Ectodermal cell (in vitro differentiated cells): Measurements from ENCODE around the gene CDKAL1.
"Not testable (repeated sequence)": the region's sequence is repeated elsewhere in the genome, so short reads cannot be mapped to it uniquely, and the experiment has no call there.

ENCODE experiments used
- H3K27ac ChIP-seq: 2 replicates; pipeline ENCODE4 v1.7.0; 2013; ENCODE audit warnings: mild to moderate bottlenecking, low read depth, low read length; ENCODE audit not compliant: insufficient read depth, poor library complexity, severe bottlenecking
- H3K27me3 ChIP-seq: 2 replicates; pipeline ENCODE4 v1.7.0; 2013; ENCODE audit warnings: mild to moderate bottlenecking, low read length; ENCODE audit not compliant: insufficient read depth, control insufficient read depth, poor library complexity, severe bottlenecking
- H3K36me3 ChIP-seq: one replicate; pipeline ENCODE4 v1.7.0; 2013; ENCODE audit warnings: low read length; ENCODE audit not compliant: control insufficient read depth, insufficient read depth
- H3K4me1 ChIP-seq: one replicate; pipeline ENCODE4 v1.7.0; 2013; ENCODE audit warnings: low read length; ENCODE audit not compliant: control insufficient read depth, insufficient read depth
- H3K4me3 ChIP-seq: 2 replicates; pipeline ENCODE4 v1.7.0; 2013; ENCODE audit warnings: low read depth, low read length, control low read depth; ENCODE audit not compliant: insufficient read depth
- H3K9me3 ChIP-seq: 2 replicates; pipeline ENCODE4 v1.7.0; 2013; ENCODE audit warnings: mild to moderate bottlenecking, low read length, moderate library complexity; ENCODE audit not compliant: control insufficient read depth
- WGBS, 2 experiments: methylation state at CpG; one replicate each; pipeline ENCODE4 v1.1.7; 2013; ENCODE audit warnings: missing lambda C conversion rate in 2 of 2; 5-methylcytosine and 5-hydroxymethylcytosine counted together

CDKAL1 gene

DNA sequence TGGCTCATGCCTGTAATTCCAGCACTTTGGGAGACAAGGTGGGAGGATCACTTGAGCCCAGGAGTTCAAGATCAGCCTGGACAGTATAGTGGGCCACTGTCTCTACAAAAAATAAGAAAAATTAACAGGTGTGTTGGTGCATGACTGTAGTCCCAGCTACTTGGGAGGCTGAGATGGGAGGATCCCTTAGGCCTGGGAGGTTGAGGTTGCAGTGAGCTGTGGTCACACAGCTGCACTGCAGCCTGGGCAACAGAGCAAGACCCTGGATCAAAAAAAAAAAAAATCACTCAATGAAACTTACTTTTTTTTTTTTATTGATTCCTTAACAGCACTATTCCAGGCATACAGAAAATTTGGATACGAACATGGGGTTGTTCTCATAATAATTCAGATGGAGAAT lies 14.0 kb downstream of the CDKAL1 start:
- Histone ChIP-seq H3K27ac (no peak overlapping the region), H3K4me3 (no peak overlapping the region), H3K4me1 (no peaks in the 10 kb centered on the region), H3K36me3 (no peaks in the 10 kb centered on the region), H3K9me3 (no peaks in the 10 kb centered on the region), H3K27me3 (no peaks in the 10 kb centered on the region)
- no CpG with 5 or more reads among the region's 1 CpG for WGBS, 2 experiments

DNA sequence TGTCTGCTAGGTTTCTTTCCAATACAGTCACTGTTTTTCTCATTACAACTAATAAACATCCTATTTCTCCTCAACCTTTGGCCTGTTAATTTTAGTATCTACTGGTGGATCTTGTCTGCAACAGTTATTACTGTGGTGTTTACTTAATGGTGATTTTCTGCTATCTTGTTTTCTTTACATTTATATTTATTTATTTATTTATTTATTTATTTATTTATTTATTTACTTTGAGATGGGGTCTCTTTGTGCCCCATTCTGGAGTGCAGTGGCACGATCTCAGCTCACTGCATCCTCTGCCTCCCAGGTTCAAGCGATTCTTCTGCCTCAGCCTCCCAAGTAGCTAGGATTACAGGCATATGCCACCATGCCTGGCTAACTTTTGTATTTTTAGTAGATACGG lies 15.1 kb downstream of the CDKAL1 start:
- not testable (repeated sequence) for H3K4me1 ChIP-seq, H3K9me3 ChIP-seq

DNA sequence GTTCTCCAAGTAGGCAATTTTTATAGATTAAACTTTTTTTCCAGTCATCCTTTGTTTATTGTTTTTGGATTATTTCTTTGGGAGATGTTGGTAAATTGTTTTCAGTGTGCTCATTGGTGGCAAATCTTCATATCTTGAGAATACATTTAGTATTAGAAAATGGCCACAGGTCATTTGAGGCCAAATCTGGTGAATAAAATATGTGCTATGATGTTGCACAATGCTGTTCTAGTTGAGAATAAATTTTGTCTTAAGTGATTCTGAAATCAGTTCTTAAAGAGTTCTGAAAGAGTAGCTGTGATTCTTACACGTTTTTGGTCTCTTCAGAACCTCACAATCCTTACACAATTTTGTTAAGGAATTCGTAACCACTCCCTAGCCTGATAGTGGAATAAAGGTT lies 20.1 kb downstream of the CDKAL1 start:
- Histone ChIP-seq H3K4me1 (no peaks in the 10 kb centered on the region), H3K36me3 (no peaks in the 10 kb centered on the region)
- 97 to 100% methylated on average over 1 to 2 of the region's 2 CpGs for WGBS, 2 experiments

More for the DNA sequence above, 15.1 kb downstream of the CDKAL1 start:
- 94 to 95% methylated on average over 3 of the region's 3 CpGs for WGBS, 2 experiments
- not testable (repeated sequence) for H3K36me3 ChIP-seq, H3K27me3 ChIP-seq, H3K4me3 ChIP-seq, H3K27ac ChIP-seq

DNA sequence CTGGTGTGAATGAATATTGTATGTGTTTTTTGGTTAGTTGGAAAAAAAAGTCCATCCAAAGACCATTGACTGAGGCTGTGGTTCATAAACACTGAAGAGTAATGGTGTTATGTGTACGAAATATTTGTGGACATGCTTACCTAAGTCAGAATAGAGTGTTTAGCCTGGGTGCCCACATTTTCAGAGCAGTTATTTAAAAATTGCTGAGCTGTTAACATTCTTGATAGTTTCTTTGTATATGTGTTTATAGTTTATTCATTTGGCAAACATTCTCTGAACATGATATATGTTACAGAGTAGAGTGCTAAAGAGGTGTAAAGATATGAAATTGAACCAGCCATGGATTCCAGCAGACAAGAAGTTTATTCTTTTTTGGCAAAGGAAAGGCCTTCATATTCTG lies 20.6 kb downstream of the CDKAL1 start:
- Histone ChIP-seq H3K9me3 (no peaks in the 10 kb centered on the region), H3K4me3 (no peak overlapping the region), H3K27ac (no peak overlapping the region), H3K4me1 (no peaks in the 10 kb centered on the region), H3K27me3 (no peaks in the 10 kb centered on the region), H3K36me3 (no peaks in the 10 kb centered on the region)
- 98 to 100% methylated on average over 1 of the region's 1 CpG for WGBS, 2 experiments

More for the DNA sequence above, 20.1 kb downstream of the CDKAL1 start:
- Histone ChIP-seq H3K27ac (no peak overlapping the region), H3K9me3 (no peaks in the 10 kb centered on the region), H3K4me3 (no peak overlapping the region), H3K27me3 (no peaks in the 10 kb centered on the region)

DNA sequence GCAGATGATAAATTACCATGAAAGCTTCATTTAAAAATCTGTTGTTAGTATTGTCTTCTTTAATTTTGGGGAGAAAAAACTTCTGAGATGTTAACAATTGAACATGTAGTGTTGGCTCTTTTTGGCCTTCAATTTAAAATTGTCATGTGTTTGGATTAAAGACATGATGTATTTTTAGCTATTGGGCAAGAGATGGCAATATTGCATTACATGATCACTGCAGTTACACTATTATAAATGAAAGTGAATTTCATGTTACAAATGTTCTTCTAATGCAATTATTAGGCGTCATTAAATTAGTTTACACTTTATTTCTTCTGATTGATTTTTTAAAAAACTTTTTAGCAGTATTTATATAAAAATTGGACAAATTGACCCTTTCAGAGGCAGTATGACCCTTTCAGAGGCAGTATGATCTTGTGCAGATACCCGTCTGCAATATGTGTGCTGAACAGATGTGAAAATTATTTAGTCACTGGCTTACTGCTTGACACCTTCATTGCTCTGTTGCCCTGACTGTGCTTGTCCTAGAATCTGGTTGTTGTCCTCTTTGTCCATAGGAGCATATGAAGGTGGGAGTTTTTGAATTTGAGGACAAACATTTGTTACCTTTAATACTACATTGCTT lies 25.8 kb downstream of the CDKAL1 start:
- H3K9me3 ChIP-seq = no peaks in the 10 kb centered on the region
- H3K27me3 ChIP-seq = no peaks in the 10 kb centered on the region
- H3K36me3 ChIP-seq = no peaks in the 10 kb centered on the region
- H3K4me3 ChIP-seq = no peak overlapping the region
- H3K27ac ChIP-seq = no peak overlapping the region
- no peaks in the 10 kb centered on the region for H3K4me1 ChIP-seq
- WGBS, 2 experiments = 90 to 92% methylated on average over 1 of the region's 2 CpGs

DNA sequence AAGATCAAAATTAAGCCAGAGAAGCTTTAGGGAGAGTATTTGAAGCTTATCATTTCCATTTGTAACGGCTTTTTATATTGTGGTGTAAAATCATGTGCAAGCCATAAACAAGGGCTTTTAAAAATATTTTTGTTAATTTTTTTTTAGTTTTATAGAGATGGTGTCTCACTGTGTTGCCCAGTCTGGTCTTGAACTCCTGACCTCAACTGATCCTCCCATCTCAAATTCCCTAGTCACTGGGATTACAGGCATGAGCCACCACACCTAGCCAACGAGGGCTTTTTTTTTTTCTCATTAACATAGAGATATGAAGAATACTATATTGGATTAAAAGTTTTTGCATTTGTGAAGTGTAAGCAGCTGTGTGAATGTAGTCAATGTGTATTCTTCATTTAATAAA lies 29.1 kb downstream of the CDKAL1 start:
- H3K9me3 ChIP-seq = no peaks in the 10 kb centered on the region
- WGBS, 2 experiments = 92 to 95% methylated on average over 1 of the region's 2 CpGs

DNA sequence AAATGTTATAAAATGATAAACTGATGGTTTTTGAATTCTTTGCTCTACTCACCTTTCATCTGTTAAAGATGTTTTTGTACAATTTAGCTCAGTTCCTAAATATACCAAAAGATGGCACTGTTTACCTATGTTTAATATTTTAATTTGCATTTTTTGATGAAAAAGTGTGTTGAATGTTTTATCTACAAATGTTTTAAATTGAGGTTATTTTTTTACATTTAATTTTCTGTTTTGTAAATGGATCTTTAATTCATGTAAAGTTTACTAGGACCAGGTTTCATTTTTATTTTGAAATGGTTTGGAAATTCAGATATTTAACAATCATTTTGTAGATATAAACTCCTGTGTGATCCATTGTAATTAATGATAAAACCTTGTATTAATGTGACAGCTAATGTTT lies 30.0 kb downstream of the CDKAL1 start:
- Histone ChIP-seq H3K27ac (no peak overlapping the region), H3K36me3 (no peaks in the 10 kb centered on the region), H3K4me1 (no peaks in the 10 kb centered on the region), H3K9me3 (no peaks in the 10 kb centered on the region), H3K4me3 (no peak overlapping the region), H3K27me3 (no peaks in the 10 kb centered on the region)

More for the DNA sequence above, 29.1 kb downstream of the CDKAL1 start:
- no peak overlapping the region for H3K4me3 ChIP-seq
- no peaks in the 10 kb centered on the region for H3K36me3 ChIP-seq
- H3K27ac ChIP-seq = no peak overlapping the region
- H3K4me1 ChIP-seq = no peaks in the 10 kb centered on the region
- H3K27me3 ChIP-seq = no peaks in the 10 kb centered on the region

DNA sequence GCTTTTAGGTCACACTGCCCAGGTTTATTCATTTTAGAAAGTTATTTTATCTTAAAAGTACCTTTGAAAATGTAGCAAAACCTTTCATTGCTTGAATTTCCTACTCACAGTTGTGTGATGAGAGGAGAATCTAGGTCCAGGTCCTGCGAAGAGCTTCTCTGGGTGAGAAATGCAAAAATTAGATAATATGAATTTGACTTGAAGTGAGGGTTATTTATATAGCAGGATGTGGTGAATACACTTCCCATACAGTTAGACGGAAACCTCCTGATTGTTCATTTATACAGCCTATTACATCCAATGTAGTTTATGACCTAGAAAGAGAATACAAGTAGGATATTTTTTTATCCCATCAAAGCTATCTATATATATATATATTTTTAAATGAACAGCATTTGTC lies 30.5 kb downstream of the CDKAL1 start:
- Histone ChIP-seq H3K4me1 (no peaks in the 10 kb centered on the region), H3K27ac (no peak overlapping the region), H3K36me3 (no peaks in the 10 kb centered on the region), H3K9me3 (no peaks in the 10 kb centered on the region), H3K27me3 (no peaks in the 10 kb centered on the region), H3K4me3 (no peak overlapping the region)
- WGBS, 2 experiments = 93% methylated on average over 1 of the region's 2 CpGs; no CpG with 5 or more reads in 1 of the 2 experiments

DNA sequence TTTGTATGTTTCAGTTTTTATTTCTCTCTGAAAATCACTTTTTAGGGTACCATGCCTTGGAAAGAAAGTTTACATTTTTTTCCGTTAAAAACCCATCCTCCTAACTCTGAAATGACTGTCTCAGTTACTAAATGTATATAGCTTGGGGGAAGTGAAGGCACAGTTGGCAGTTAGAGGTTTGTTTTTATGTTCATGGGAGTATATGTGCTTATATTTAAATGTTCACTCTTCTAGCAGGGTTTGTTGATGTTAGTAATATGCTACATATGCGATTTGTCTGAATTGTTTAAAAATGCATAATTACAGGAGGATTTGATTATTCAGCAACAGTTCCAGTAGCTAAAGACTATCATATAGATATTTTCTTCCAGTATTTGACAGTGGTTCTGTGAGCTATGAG lies 31.1 kb downstream of the CDKAL1 start:
- no peaks in the 10 kb centered on the region for H3K36me3 ChIP-seq
- no peak overlapping the region for H3K4me3 ChIP-seq
- 80 to 100% methylated on average over 1 to 2 of the region's 2 CpGs for WGBS, 2 experiments
- no peaks in the 10 kb centered on the region for H3K27me3 ChIP-seq
- no peaks in the 10 kb centered on the region for H3K9me3 ChIP-seq
- H3K27ac ChIP-seq = no peak overlapping the region
- H3K4me1 ChIP-seq = no peaks in the 10 kb centered on the region

DNA sequence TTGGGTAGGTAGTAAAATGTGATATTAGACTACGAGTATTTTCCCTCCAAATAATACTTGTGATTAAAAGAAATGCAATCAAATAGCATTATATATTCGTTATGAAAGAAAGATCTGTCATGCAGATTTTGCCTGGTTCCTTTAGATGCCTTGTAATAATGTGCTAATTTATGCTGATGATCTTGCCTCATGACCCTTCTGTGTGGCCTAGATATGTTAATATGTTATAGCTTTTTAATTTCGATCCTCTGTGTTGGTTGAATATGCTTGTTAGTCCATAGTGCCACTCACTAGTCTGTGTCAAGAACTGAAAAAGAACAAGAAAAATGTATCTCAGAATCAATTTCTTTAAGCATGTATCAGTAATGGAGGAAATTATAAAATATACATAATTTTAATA lies 31.9 kb downstream of the CDKAL1 start:
- no peaks in the 10 kb centered on the region for H3K4me1 ChIP-seq
- no peak overlapping the region for H3K4me3 ChIP-seq
- H3K27ac ChIP-seq = no peak overlapping the region
- 85 to 100% methylated on average over 2 of the region's 3 CpGs for WGBS, 2 experiments
- H3K36me3 ChIP-seq = no peaks in the 10 kb centered on the region
- no peaks in the 10 kb centered on the region for H3K9me3 ChIP-seq
- H3K27me3 ChIP-seq = no peaks in the 10 kb centered on the region
